GM18517 (cell line): ENCODE measurements around the gene RDH13.
"Not testable (repeated sequence)": the region's sequence is repeated elsewhere in the genome, so short reads cannot be mapped to it uniquely, and the experiment has no call there.

Experiments
- ATAC-seq: cut with Tn5 transposase; IDR thresholded peaks from one replicate; pipeline ENCODE4 v1.9.1; 2021; ENCODE audit warnings: mild to moderate bottlenecking, moderate library complexity; ENCODE audit not compliant: unreplicated experiment

Gene RDH13

DNA sequence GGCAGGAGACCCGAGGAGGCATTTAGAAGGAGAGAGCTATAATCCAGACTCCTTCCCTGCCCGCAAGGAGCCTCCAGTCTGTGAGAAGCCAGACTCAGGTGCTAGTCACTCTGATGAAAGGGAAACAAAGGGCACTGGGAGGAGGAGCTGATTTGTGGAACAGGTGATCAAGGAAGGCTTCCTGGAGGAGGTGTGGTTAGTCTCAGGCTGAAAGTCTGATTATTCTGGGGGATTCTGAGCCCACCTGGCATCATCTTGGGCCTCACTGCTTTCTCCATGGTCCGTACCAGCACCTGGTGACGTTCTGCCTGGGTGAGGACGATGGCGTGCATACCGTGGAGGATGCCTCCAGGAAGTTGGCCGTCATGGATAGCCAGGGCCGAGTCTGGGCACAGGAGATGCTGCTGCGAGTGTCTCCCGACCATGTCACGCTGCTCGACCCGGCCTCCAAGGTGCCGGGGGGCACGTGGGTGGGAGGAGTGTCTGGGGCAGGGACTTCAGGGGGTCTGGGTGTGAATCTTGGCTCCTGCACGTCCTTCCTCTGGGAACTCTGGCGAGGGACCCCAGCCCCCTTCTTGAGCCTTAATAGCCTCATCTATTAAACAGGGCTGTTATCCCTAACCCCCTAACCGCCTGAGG lies 16.6 kb upstream of the RDH13 start:
- no peak for ATAC-seq

DNA sequence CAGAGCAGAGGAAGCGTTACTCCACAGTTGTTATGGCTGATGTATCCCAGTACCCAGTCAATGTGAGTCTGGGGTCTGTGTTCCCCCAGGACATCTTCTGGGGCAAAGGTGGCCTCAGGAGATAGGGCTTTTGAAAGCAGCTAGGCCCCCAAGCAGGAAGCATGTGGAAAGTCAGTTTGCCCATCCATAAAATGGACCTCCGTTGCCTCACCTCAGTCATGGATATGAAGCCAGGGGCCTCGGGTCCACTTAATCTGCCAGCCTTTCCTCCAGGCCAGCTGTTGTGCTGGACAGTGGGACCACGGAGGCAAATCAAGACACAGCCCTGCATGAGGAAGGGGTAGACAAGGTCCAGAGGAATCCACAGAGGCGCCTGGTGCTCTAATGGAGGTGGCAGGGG lies 16.0 kb upstream of the RDH13 start:
- no peak for ATAC-seq

- no peak for ATAC-seq
These were observed 14.2 kb upstream of the RDH13 start for GRCh38 chr19:55077106-55077505.

GRCh38 chr19:55076321-55076720 lies 13.4 kb upstream of the RDH13 start:
- no peak for ATAC-seq

DNA sequence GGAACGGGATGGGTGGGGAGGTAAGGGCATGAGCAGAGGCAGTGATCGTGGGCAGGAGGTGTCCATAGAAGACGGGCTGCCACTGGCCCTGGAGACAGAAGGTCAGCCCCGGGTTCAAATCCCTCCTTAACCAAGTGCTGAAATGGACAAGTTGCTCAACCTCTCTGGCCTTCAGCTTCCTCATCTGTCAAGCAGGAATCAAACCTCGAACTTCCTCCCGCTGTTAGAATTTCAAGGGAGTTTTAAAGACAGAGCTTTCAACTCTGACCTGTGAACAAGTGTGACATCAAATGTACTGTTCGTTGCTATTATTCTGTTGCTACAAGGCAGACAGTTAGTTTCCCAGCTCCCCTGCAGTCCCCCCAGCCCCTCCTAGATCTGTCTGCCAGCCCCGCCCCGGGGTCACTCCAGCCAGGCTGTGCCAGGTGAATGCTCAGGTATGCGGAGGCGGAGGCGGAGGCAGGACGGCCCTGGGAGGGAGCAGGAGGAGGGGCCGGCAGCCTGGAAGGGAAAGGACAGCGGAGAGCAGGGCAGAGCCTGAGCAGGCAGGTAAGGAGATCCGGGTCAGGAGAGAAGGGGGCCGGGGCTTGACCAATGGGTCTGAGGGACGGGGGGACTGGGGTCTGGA lies 12.5 kb upstream of the RDH13 start, which contains the start of gene EPS8L1:
Gene EPS8L1 (plus strand): TSS at position 499 of the 628 bp plus-strand sequence. CDS start 576 bp downstream, outside the sequence.
- ATAC-seq = no peak

DNA sequence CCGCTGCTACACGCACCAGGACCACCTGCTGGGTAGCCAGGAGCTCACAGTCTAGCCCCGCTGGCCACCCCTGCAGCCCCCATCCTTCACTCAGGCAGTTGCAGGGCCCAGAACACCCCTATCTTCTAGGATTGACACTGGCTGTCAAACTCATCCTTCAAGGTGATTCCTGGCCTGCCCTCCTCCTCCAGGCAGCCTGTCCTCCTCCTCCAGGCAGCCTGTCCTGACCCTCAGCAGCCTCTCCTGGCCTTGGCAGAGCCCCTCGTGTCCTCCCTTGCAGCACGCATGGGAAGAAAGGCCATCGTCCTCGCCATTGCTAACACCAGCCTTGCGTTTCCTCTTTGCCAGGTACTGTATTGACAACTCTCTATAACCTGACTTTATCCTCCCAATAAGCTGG lies 9.0 kb upstream of the RDH13 start:
- ATAC-seq = no peak

- ATAC-seq = no peak
These were observed 8.2 kb upstream of the RDH13 start for GRCh38 chr19:55071129-55071502.

- ATAC-seq = no peak
These were observed 7.6 kb upstream of the RDH13 start for GRCh38 chr19:55070466-55071128.

DNA sequence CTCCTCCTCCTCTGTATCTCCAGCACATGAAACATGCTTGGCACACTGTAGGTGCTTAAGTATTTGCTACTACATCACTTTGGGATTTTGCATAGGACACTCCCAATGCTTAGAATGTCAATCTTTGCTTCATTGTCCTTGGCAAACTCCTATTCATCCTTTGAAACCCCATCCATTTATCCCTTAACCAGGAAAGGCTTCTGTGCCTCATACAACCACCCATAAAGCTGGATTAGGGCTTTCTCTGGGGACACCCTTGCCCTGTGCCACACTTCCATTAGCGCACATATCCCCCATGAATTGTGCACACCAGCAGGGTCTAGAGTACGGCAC lies 6.9 kb upstream of the RDH13 start:
- no peak for ATAC-seq

DNA sequence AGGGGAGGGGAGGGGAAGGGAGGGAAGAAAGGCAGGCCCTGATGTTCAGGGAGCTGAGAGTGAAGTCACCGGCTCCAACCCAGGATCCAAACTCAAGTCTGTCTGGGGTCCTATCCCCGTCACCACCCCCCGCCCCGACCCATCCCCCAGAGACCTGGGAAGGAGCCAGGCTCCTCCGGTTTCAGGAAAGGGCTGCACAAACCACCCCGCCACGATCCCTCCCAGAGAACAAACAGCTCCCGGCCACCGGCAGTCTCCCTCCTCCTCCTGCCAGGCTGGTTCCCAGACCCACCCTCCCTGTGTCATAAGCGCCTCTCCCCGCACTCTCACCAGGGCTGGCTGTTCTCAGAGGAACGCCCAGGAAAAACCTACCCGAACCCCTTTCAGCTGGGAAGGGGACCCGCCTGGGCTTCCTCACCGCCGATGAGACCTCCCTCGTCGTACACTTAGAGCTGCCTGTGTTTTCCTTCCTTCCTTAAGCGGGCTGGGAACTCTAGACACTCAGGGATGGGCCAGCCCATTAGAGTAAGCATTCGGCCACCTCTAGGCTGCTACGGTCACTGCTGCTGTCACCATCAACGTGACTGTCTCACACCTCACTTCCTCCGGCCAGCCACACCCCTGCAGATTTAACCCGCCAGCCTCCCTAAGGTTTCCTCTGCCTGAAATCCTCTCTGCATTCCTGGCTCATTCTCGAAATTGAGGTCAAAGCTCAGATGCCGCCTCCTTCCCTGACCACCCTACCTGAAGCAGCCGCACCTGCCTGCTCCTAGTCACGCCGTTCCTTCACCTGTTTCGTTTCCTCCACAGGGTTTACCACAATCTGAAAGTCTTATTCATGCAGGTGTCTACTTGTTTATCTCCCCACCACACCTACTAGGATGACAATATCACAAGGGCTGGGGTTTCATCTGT lies 6.3 kb upstream of the RDH13 start:
- no peak for ATAC-seq

- ATAC-seq = no peak
These were observed 4.9 kb upstream of the RDH13 start for GRCh38 chr19:55067869-55068268.

DNA sequence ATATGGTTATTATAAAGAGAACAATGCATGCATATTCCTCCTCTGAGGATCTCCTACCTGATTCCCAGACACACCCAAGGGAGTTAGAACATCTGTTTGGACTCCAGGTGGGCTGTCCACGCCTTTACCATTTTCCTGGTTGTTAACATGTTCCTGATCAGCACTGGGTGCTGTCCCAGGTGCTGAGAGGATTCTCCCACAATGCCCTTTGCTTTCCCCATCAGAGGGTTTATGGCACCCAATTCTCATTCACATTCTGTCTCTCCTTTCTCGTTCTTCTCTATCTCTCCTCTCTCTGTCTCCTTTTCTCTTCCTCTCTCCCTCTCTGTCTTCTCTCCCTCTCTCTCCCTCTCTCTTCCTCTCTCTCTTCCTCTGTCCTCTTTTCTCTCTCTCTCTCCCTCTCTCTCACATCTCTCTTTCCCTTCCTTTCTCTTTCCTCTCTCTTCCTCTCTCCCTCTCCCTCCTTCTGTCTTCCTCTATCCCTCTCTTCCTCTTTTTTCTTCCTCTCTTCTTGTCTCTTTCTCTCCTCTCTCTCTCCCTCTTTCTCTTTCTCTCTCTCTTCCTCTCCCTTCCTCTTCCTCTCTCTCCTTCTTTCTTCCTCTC lies 3.3 kb upstream of the RDH13 start:
- no peak for ATAC-seq

DNA sequence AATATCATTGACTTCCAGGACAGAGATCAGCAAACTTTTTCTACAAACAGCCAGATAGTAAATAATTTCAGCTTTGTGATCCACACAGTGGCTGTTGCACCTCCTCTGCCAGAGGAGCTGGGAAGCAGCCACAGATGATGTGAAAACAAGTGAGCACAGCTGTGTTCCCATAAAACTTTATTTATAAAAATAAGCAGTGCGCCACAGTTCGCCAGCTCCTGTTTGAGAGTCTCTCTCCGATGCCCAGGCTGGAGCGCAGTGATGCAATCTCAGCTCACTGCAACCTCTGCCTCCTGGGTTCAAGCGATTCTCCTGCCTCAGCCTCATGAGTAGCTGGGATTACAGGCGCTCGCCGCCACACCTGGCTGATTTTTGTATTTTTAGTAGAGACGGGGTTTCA lies 2.6 kb upstream of the RDH13 start:
- not testable (repeated sequence) for ATAC-seq

DNA sequence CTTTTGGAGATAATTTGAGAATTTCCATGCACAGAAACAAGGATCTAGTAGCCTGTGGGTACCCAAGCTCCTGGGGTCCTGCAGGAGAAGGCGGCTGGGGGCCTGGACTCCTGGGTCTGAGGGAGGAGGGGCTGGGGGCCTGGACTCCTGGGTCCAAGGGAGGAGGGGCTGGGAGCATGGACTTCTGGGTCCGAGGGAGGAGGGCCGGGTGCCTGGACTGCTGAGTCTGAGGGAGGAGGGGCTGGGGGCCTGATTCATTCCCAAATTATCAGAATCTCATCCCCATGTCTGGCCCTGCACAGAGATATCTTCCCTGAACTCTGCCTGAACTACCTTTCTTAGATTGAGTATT lies 520 bp upstream of the RDH13 start:
- ATAC-seq = no peak

DNA sequence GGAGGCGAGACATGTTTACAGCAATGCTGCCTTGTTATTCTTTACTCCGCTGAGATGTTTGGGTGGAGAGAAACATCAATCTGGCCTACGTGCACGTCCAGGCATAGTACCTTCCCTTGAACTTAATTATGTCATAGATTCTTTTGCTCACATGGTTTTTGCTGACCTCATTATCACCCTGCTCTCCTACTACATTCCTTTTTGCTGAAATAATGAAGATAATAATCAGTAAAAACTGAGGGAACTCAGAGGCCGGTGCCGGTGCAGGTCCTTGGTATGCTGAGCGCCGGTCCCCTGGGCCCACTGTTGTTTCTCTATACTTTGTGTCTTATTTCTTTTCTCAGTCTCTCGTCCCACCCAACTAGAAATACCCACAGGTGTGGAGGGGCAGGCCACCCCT lies 2.7 kb downstream of the RDH13 start:
- not testable (repeated sequence) for ATAC-seq

DNA sequence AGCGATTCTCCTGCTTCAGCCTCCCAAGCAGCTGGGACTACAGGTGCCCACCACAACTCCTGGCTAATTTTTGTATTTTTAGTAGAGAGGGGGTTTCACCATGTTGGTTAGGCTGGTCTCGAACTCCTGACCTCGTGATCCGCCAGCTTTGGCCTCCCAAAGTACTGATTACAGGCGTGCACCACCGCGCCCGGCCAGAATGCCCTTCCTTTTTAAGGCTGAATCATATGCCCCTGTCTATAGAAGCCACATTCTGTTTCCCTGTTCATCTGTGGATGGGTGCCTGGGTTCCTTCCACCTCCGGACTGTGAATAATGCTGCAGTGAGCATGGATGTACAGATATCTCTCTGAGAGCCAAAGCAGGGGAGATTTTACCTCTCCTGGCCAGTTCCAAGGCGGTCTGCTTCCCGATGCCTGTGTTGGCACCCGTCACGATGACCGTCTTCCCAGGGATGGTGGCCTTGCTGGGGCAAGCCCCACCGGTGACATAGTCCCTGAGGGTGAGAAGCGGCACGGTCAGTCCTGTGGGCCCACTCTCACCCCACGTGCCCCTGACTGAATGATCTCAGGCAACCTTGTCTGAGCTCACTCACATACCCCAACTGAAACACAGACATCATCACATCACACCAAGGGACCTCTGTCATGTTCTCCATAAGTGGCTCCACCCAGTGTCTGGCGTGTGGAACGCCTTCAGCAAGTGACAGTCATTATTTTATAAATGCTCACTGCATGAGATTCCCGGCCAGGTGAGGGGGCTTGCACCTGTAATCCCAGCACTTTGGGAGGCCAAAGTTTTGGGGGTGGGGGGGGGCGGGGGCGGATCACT lies 4.0 kb downstream of the RDH13 start:
- ATAC-seq = no peak

DNA sequence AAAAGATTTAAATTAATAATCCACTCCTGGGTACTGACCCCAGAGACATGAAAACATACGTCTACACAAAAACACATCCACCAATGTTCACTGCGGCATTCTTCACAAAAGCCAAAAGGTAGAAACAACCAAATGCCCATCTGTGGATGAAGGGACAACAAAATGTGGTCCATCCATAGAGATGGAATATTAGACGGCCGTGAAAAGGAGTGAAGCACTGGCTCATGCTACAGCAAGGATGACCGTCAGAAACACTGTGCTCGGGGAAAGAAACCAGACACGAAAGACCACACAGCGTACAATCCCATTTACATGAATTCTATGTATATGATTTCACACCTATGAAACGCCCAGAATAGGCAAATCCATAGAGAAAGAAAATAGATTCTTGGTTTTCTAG lies 6.1 kb downstream of the RDH13 start:
- ATAC-seq = no peak

- no peak for ATAC-seq
These were observed 9.2 kb downstream of the RDH13 start for GRCh38 chr19:55053735-55054134.

DNA sequence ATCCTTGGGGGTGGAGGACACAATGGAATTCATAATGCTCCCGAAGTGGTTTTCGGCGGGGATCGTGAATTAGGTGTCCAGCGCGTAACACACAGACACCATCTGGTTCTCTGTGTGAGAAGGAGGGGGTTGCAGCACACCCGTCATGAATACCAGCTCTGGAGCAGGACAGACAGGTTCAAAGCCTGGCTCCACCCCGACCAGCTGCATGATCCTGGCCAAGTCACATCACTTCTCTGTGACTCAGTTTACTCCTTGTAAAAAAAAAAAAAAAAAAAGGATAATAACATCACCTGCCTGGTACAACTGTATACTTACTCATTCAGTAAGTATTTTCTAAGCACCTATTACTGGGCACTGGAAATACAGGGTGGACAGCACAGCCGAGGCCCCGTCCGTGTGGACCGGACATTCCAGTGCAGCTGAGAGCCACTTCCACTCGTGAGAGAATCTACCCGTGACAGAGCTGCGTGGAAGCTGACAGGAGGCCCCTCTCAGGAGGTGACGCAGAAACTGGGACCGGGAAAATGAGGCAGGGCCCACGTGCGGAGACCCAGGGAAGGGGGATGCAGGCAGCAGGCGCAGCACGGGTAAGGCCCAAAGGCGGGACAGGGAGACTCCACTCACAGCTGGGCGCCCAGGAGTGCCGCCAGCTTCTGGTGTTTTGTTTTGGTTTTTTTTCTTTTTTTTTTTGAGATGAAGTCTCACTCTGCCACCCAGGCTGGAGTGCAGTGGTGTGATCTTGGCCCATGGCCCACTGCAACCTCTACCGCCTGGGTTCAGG lies 12.0 kb downstream of the RDH13 start:
- ATAC-seq = no peak

- ATAC-seq = no peak
These were observed 14.5 kb downstream of the RDH13 start for GRCh38 chr19:55048446-55048845.
